GM19023 (cell line): ENCODE measurements around the gene ARHGAP9.
"Not testable (repeated sequence)": the region's sequence is repeated elsewhere in the genome, so short reads cannot be mapped to it uniquely, and the experiment has no call there.

Experiments used
- ATAC-seq: cut with Tn5 transposase; IDR thresholded peaks from one replicate; pipeline ENCODE4 v1.9.1; 2021; ENCODE audit warnings: mild to moderate bottlenecking, moderate library complexity; ENCODE audit not compliant: unreplicated experiment

ARHGAP9 gene

DNA sequence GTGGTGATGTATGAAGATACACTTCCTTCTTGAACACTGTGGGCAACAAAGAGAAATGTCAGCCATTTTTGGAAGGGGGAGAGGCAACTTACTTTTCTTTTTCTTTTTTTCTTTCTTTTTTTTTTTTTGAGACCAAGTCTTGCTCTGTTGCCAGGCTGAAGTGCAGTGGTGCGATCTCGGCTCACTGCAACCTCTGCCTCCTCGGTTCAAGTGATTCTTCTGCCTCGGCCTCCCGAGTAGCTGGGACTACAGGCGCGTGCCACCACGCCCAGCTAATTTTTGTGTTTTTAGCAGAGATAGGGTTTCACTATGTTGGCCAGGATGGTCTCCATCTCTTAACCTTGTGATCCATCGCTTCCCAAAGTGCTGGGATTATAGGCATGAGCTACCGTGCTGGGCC, 38.1 kb upstream of the ARHGAP9 start:
- not testable (repeated sequence) for ATAC-seq

DNA sequence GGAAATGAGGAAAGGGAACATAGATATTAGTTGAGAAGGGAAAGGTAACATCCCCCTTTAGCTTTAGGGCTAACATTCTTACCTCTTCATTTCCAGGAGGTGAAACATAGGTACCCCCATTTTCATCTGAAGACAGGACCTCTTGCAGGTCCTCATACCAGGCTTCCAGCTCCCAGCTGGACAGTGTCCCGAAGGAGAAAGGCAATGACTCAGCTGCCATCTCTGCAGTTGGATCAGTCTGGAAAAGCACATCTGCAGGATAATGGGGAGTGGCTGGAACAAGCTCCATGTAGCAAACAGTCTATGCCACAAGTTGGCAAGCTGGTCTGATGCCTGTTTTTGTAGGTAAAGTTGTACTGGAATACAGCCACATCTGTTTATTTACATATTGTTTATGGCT, 37.5 kb upstream of the ARHGAP9 start:
- ATAC-seq = no peak

DNA sequence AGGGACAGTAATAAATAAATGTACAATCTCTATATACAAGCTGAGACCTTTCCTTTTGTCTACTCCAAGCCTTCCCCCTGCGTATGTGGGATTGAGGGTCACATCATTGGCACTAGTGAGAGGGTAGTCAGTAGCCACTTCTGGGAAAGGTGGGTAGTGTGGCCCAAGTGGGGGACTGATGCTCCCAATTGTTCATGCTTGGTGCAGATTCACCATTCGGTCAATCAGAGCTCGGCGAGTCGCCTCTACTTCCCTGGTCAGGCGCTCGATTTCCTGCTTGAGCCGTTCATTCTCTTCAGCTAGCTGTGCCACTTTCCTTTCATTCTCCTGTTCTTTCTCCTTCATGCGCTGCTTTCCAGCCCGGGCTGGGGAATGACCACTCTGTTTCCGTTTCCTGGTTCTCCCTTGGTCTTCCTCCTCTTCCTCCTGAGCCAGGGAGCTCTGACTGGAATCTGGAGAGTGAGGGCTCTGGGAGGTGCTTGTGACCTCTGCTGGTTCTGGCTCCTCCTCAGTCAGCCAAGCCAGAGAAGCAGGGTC, 37.0 kb upstream of the ARHGAP9 start:
- no peak for ATAC-seq

DNA sequence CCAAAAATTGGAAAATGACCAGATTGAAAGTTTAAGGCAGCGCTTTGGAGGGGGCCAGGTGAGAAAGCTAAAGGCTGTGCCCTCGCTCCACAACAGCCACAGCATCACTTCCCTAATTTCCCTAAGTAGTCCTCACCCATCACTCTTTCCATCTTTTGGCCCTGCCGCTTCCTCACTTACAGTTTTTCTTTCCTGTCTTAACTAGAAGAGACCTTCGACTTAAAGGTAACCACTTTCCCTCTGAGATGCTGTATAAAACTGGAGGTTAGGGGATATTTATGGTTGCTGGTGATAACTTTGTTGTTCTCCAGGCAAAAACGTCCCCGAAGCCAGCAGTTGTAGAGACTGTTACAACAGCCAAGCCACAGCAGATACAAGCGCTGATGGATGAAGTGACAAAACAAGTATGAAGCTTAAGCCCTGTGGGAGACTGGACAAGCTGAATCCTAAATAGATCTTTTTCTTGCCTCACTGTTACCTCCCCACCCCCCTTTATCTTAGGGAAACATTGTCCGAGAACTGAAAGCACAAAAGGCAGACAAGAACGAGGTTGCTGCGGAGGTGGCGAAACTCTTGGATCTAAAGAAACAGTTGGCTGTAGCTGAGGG, 36.4 kb upstream of the ARHGAP9 start:
- ATAC-seq = no peak

DNA sequence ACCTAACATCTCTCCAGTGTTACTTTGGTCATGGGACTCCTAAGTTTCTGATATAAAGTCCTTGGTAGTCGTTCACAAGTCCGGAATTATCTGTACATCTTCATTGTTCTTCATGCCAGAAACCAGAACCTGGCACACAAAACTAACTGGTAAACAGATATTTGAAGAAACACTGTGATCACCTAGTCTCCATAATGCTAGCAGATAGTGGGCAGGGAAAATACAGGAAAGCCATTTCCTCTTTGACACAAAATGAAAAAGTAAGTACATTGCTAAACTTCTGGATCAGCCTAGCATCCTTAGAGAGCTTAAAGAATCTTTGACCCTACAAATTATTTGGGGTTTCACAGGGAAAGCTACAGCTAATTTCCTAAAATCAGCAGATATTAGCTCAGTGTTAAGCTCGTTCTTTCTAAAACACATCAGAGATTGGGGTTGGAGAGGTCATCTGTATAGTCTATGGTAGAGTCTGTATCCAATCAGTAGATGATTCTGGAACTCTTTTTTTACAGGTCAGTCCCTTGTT, 35.8 kb upstream of the ARHGAP9 start:
- no peak for ATAC-seq

DNA sequence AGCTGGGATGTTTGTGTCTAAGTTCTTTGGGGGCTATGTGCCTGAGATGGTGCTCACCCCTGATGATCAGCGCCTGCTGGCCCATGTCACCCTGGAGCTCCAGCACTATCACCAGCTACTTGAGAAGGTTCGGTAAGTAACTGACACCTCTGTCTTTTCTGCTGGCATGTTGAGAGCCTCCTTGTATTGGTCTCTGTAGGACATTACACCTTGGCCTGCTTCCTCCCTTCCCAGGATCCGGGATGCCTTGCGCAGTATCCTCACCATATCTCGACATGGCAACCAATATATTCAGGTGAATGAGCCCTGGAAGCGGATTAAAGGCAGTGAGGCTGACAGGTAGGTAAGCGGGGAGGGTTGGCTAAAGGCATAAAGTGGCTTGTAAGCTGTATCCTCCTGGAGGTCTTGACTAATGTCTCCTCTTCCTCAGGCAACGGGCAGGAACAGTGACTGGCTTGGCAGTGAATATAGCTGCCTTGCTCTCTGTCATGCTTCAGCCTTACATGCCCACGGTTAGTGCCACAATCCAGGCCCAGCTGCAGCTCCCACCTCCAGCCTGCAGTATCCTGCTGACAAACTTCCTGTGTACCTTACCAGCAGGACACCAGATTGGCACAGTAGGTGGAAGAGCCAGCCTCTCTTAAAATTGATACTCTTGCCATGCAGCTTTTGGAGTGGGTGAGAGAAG, 35.2 kb upstream of the ARHGAP9 start:
- ATAC-seq = no peak

DNA sequence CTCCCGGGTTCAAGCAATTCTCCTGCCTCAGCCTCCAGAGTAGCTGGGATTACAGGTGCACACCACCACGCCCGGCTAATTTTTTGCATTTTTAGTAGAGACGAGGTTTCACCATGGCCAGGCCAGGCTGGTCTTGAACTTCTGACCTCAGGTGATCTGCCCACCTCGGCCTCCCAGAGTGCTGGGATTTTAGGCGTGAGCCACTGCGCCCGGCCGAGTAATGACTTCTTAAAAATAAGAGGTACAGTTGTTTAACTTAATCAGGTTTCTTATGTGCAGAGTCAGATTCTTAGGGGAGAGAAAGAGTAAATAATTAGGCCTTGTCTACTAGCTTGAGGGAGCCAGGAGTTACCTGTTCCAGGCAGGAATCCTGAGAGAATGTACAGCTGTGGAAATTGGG, 34.6 kb upstream of the ARHGAP9 start:
- not testable (repeated sequence) for ATAC-seq

DNA sequence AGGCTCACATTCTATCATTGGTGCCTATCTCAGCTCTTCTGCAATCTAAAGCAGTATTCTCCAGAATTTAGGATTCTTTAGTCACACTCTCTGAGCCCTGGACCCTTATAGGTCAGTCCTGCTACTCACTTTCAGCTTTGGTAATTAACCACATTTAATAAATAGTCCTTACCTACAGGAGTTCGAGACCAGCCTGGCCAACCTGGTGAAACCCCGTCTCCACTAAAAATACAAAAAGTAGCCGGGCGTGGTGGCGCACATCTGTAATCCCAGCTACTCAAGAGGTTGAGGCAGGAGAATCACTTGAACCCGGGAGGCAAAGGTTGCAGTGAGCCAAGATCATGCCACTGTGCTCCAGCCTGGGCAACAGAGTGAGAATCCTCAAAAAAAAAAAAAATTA, 34.0 kb upstream of the ARHGAP9 start:
- not testable (repeated sequence) for ATAC-seq

DNA sequence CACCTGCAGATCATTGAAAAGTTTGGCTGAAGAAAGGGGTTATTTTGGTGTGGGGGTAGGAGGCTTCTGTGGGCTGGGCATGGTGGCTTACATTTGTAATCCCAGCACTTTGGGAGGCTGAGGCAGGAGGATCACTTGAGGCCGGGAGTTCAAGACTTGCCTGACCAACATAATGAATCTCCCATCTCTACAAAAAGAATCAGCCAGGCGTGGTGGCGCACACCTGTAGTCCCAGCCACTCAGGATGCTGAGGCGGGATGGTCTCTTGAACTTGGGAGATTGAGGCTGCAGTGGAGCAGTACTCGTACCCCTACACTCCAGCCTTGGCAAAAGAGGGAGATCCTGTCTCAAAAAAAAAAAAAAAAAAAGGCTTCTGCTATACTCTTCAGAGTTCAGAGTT, 33.6 kb upstream of the ARHGAP9 start:
- ATAC-seq = no peak

DNA sequence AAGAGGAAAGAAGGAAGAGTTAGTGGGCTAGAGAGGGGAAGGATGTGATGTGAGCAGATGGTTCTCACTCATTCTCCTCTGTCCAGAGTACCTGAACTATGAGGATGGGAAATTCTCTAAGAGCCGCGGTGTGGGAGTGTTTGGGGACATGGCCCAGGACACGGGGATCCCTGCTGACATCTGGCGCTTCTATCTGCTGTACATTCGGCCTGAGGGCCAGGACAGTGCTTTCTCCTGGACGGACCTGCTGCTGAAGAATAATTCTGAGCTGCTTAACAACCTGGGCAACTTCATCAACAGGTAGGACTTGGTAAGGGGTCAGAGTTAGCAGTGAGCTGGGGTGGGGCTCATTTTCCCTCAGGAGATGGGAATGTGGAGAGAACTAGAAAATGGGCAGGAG, 33.0 kb upstream of the ARHGAP9 start:
- no peak for ATAC-seq

DNA sequence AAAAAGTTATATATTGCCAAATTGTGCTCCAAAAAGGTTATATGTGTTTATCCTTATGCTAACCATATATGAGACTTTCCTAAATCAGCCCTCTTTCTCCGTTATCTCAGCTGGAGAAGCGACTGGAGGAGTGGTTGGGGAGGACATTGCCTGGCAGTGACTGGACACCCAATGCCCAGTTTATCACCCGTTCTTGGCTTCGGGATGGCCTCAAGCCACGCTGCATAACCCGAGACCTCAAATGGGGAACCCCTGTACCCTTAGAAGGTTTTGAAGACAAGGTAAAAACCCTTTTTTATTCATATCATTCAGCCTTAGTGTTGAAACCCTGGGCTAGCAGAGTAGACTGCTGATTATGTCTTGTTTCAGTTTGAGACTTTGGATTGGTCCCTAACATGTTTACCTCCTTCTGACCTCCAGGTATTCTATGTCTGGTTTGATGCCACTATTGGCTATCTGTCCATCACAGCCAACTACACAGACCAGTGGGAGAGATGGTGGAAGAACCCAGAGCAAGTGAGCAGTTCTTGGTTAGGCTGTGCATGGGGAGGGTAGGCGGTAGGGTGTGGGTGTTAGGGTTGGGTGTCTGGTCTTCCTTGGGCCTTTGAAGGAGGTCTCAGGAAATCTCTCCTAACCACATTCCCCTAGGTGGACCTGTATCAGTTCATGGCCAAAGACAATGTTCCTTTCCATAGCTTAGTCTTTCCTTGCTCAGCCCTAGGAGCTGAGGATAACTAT, 32.1 kb upstream of the ARHGAP9 start:
- ATAC-seq = no peak

DNA sequence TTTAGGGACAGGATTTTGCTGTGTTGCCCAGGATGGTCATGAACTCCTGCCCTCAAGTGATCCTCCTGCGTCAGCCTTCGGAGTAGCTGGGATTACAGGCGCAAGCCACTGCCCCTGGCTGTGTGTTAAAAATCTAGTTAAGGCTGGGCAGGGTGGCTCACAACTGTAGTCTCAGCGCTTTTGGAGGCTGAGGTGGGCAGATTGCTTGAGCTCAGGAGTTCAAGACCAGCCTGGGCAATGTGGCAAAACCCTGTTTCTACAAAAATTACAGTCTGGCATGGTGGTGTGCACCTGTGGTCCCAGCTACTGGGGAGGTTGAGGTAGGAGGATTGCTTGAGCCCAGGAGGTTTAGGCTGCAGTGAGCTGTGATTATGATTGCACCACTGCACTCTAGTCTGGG, 31.5 kb upstream of the ARHGAP9 start:
- no peak for ATAC-seq

DNA sequence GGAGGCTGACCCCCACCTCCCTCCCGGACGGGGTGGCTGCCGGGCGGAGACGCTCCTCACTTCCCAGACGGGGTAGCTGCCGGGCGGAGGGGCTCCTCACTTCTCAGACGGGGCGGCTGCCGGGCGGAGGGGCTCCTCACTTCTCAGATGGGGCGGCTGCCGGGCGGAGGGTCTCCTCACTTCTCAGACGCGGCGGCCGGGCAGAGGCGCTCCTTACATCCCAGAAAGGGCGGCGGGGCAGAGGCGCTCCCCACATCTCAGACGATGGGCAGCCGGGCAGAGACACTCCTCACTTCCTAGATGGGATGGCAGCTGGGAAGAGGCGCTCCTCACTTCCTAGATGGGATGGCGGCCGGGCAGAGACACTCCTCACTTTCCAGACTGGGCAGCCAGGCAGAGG, 28.1 kb upstream of the ARHGAP9 start:
- ATAC-seq = not testable (repeated sequence)

DNA sequence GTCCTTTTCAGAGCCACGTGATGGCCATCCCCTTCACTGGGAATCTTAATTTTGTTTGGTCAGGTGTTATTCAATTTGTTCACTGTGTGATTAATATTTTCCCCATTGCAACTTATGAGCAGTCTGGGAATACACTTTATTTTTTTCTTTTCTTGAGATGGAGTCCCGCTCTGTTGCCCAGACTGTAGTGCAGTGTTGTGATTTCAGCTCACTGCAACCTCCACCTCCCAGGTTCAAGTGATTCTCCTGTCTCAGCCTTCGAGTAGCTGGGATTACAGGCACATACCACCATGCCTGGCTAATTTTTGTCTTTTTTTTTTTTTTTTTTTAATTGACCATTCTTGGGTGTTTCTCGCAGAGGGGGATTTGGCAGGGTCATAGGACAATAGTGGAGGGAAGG, 26.9 kb upstream of the ARHGAP9 start:
- not testable (repeated sequence) for ATAC-seq

DNA sequence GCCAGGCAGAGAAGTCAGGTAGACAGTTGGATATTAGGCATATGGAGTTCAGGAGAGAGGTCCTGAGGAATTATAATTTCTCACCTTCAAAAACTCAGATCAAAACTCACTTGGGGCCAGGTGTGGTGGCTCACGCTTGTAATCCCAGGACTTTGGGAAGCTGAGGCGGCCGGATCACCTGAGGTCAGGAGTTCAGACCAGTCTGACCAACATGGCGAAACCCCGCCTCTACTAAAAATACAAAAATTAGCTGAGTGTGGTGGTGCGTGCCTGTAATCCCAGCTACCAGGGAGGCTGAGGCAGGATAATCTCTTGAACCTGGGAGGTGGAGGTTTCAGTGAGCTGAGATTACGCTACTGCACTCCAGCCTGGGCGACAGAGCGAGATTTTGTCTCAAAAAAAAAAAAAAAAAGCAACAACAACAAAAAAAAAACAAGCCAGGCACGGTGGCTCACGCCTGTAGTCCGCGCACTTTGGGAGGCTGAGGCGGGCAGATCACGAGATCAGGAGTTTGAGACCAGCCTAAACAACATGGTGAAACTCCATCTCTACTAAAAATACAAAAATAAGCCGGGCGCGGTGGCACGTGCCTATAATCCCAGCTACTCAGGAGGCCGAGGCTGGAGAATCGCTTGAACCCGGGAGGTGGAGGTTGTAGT, 22.8 kb upstream of the ARHGAP9 start:
- ATAC-seq = not testable (repeated sequence)

DNA sequence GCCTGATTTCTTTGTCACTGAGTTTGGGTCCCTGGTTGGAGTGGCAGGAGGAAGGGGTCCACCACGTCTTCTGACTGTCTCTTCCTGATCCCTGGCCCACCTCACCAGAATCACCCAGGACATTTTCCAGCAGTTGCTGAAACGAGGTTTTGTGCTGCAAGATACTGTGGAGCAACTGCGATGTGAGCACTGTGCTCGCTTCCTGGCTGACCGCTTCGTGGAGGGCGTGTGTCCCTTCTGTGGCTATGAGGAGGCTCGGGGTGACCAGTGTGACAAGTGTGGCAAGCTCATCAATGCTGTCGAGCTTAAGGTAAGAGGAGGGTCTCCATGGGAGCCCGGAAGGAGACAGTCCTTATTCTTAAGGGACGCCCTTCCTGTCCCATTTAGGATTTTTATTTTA, 20.5 kb upstream of the ARHGAP9 start:
- ATAC-seq = no peak

DNA sequence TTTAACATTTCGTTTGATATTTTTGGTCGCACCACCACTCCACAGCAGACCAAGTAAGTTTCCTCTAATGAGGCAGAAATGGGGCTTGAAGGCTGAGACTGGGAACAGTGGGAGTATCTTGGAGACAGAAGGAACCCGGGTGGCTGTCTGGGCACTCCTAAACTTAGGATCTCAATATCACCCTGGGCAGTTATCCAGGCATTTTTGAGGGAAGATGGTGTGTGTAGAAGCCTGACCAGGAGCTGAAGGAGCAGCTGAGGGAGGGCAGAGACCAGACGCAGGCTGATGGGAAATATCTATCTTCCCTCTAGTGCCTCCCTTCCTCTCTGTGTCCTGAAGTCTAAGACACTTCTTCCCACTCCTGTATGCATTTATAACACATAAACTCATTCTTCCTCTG, 18.9 kb upstream of the ARHGAP9 start:
- ATAC-seq = no peak

DNA sequence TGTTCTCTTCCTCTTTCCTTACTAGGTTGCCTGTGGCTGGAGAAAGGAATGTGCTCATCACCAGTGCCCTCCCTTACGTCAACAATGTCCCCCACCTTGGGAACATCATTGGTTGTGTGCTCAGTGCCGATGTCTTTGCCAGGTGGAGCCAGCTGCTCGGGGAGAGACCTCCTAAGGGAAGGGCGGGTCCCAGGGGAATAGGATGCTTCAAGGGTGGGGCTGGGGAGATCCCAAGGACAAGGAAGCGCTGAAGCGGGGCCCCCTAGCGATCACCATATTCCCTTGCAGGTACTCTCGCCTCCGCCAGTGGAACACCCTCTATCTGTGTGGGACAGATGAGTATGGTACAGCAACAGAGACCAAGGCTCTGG, 18.5 kb upstream of the ARHGAP9 start:
- no peak for ATAC-seq

DNA sequence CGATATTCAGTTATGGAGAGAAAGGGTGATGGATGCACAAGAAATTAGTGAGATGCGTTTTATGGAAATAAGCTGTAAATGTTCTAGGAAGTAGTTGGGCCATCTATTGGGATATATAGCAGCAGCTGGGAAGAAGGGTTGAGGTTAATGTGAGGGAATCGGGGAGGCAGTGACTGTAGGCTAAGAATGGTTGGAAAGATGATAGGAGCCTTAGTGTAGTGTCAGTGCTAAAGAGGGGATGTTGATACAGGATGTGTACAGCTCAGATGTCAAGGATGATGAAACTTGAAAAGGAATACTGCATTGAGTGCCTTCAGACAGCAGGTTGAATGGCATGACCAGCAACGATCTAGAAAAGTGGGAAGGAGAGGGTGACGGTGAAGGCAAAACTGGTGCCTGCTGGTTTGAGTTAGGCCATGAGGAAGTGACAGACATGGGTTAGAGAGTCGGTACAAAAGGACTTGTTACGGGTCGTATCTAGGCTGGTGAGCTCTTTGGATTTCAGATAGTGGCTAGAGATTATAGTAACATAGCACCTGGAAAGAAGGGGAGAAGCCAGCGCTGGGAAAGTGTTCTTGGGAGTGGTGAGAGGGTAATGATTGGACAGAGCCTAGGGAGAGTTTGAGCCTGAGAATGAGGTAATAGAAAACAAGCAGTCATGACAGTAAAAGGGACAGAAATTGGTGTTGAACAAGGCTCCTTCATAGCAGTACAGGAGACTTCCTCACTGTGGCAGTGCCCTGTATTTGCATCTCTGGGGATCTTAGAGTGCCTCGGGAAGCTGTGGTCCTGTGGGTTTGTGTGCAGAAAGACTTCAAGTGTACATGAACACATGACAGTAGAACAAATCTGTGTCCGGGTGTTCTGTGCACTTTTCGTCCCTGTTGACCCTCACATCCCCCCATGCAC, 17.8 kb upstream of the ARHGAP9 start:
- no peak for ATAC-seq

DNA sequence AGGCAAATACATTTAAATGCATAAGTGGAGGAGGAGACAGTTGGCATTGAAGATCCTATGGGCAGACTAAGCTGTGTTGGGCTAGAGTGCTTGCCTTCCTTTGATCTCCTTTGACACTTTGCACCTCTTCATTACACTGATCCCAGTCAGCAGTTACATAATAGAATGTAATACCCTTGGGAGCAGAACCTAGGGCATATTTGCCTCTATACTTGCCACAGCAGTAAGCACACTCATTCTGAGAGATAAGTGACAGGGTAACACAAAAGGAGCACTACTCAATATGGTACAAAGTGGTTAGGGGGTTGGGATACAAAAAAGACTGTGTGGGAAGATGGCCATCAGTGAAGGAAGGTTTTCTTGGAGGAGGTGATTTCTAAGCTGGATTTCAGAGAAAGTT, 17.2 kb upstream of the ARHGAP9 start:
- ATAC-seq = no peak
